Ascending aorta (tissue), 2 donors: Measurements from ENCODE around the gene MICU1. TPM values are rescaled to one million over a fixed set of nuclear protein-coding genes. Genes with fewer than 3 reads are reported as not detected.
"Not testable (repeated sequence)": the region's sequence is repeated elsewhere in the genome, so short reads cannot be mapped to it uniquely, and the experiment has no call there.

Experiments used
- DNase-seq, 2 donors: peaks; one replicate each; pipeline ENCODE4 v3.0.0-alpha.2; 2019; ENCODE audit warnings: low spot score in 2 of 2
- H3K27ac ChIP-seq, 2 donors: fragments of 200-600 bp; sonication (generic); one replicate each; pipeline ENCODE4 v1.5.1; 2016 to 2017; ENCODE audit warnings: mild to moderate bottlenecking in 1 of 2
- H3K27me3 ChIP-seq: fragments of 200-600 bp; sonication (generic); one replicate; pipeline ENCODE4 v1.5.1; 2017
- H3K36me3 ChIP-seq, 2 donors: fragments of 200-600 bp; sonication (generic); one replicate each; pipeline ENCODE4 v1.5.1; 2016
- H3K4me1 ChIP-seq, 2 donors: fragments of 200-600 bp; sonication (generic); one replicate each; pipeline ENCODE4 v1.5.1; 2016 to 2017; ENCODE audit warnings: mild to moderate bottlenecking in 1 of 2
- H3K4me3 ChIP-seq, 2 donors: fragments of 200-600 bp; sonication (generic); one replicate each; pipeline ENCODE4 v1.5.1; 2016 to 2017; ENCODE audit warnings: mild to moderate bottlenecking in 1 of 2
- H3K9me3 ChIP-seq, 2 donors: fragments of 200-600 bp; sonication (generic); one replicate each; pipeline ENCODE4 v1.5.1; 2016
- CTCF ChIP-seq, 3 experiments: fragments of 200-600 bp in 2 of 3; fragments of 450-650 bp in 1 of 3; sonication (generic) in 2 of 3; IDR thresholded peaks; one replicate each; pipeline ENCODE4 v1.5.1; 2016 to 2019; ENCODE audit warnings: antibody characterized with exemption in 3 of 3, mild to moderate bottlenecking in 1 of 3, moderate library complexity in 1 of 3
- intact Hi-C: fragments of 100-400 bp; cut with DNase I; formaldehyde crosslinking; loops from one replicate; pipeline ENCODE4 v1.15.1; 2023
- total RNA-seq: library from RNA; depleted of rRNA; stranded (reverse); fragments of >200 nt; gene quantifications from one replicate; pipeline ENCODE4 v1.1.0, GENCODE V29; 2016

Gene MICU1
- total RNA-seq, 1 donor from 2014 or later: 18.9 TPM

- no peak overlapping the region for H3K27ac ChIP-seq
- no peaks in the 10 kb centered on the region for H3K9me3 ChIP-seq
- intact Hi-C loops: no loop called here
- DNase-seq: no peak
- no peaks in the 10 kb centered on the region for H3K36me3 ChIP-seq
- no peaks in the 10 kb centered on the region for H3K4me1 ChIP-seq
- H3K4me3 ChIP-seq: no peak overlapping the region
- TF ChIP-seq CTCF (IDR thresholded peaks at IDR 0.05): no peak
- H3K27me3 ChIP-seq: no peaks in the 10 kb centered on the region
These were observed 236.9 kb downstream of the MICU1 start for GRCh38 chr10:72389014-72389413.

DNA sequence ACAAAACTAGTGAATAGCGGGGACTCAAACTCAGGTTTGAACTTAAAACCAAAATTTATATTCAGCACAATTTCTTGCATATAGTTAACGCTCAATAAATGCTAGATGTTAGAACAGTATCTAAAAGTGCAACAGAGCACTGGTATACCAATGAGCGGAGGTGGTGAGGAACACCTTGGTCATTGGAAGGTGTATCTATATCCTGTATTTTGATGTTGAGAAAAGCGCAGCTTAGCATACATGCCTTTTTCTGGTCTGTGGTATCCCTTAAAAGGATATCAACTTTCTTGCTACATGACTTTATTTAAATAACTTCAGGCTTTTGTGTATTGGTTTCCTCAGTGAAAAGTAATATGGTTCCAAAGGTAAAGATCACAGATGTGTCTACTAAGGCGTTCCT lies 237.8 kb downstream of the MICU1 start:
- no peaks in the 10 kb centered on the region for H3K27me3 ChIP-seq
- H3K4me1 ChIP-seq: no peaks in the 10 kb centered on the region
- H3K4me3 ChIP-seq: no peak overlapping the region
- H3K27ac ChIP-seq: no peak overlapping the region
- H3K36me3 ChIP-seq: no peaks in the 10 kb centered on the region
- no peaks in the 10 kb centered on the region for H3K9me3 ChIP-seq
- DNase-seq: no peak
- no peak for TF ChIP-seq CTCF (IDR thresholded peaks at IDR 0.05)
- intact Hi-C loops: no loop called here

GRCh38 chr10:72386916-72387586 lies 238.8 kb downstream of the MICU1 start:
- no peaks in the 10 kb centered on the region for H3K9me3 ChIP-seq
- no peaks in the 10 kb centered on the region for H3K36me3 ChIP-seq
- intact Hi-C loops: no loop called here
- H3K27me3 ChIP-seq: no peaks in the 10 kb centered on the region
- TF ChIP-seq CTCF (IDR thresholded peaks at IDR 0.05): no peak
- H3K4me3 ChIP-seq: no peak overlapping the region
- no peak for DNase-seq
- no peak overlapping the region for H3K27ac ChIP-seq
- H3K4me1 ChIP-seq: no peaks in the 10 kb centered on the region

GRCh38 chr10:72385724-72386123 lies 240.2 kb downstream of the MICU1 start:
- Histone ChIP-seq H3K4me1 (no peaks in the 10 kb centered on the region), H3K27me3 (no peaks in the 10 kb centered on the region), H3K9me3 (no peaks in the 10 kb centered on the region), H3K27ac (no peak overlapping the region), H3K36me3 (no peaks in the 10 kb centered on the region), H3K4me3 (no peak overlapping the region)
- no peak for TF ChIP-seq CTCF (IDR thresholded peaks at IDR 0.05)
- DNase-seq: no peak
- intact Hi-C loops: no loop called here

DNA sequence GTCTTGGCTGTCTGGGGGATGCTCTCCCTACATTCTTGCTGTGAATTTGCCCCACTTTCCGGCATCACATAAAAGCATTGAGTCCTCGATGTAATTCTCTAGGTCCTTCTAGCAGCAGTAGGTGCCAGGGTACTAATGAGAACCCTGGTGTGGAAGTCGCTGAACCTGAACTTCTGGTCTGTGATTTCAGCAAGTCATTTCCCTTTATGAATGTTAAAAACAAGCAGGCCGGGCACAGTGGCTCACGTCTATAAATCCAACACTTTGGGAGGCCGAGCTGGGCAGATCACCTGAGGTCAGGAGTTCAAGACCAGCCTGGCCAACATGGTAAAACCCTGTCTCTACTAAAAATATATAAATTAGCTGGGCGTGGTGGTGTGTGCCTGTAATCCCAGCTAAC lies 240.9 kb downstream of the MICU1 start:
- H3K4me3 ChIP-seq, H3K36me3 ChIP-seq, H3K27me3 ChIP-seq, H3K4me1 ChIP-seq, DNase-seq, H3K9me3 ChIP-seq, H3K27ac ChIP-seq: not testable (repeated sequence)
- intact Hi-C loops: loop anchor here (5.0 kb wide), 1 partner anchor 848 kb away; no protein-coding TSS in a partner anchor

GRCh38 chr10:72379776-72380175 lies 246.1 kb downstream of the MICU1 start:
- H3K27me3 ChIP-seq: no peaks in the 10 kb centered on the region
- H3K36me3 ChIP-seq: peaks cover 0 to 3% of the 10 kb centered on the region in 2 donors
- H3K27ac ChIP-seq: no peak overlapping the region
- TF ChIP-seq CTCF (IDR thresholded peaks at IDR 0.05): no peak
- intact Hi-C loops: loop anchor here (5.0 kb wide), 1 partner anchor 842 kb away; no protein-coding TSS in a partner anchor
- no peaks in the 10 kb centered on the region for H3K9me3 ChIP-seq
- H3K4me1 ChIP-seq: no peaks in the 10 kb centered on the region
- DNase-seq: no peak
- H3K4me3 ChIP-seq: no peak overlapping the region
